ENCODE data around the gene DGCR8.
A peak's percentile ranks its signal among the peaks of the same experiment; 100 is the strongest.

The DGCR8 gene

GRCh38 chr22:20079745-20080444 is at the start of gene DGCR8:
Gene DGCR8, plus strand, starts transcription at chr22:20080241. Its CDS starts 5,723 bp downstream, at chr22:20085964.
- peak within 1 kb of the TSS; percentile 78 for H3K4me3 ChIP-seq (ENCODE audit: low read depth, low read length)
- DNase-seq (ENCODE audit: low read depth) = peak; percentile 78
- no peak for TF ChIP-seq CTCF (IDR thresholded peaks at IDR 0.05; ENCODE audit: control insufficient read depth, extremely low read depth, insufficient read depth)

GRCh38 chr22:20031732-20032406 is 48.2 kb upstream of the DGCR8 start:
- no peak for DNase-seq (ENCODE audit: low read depth)
- no peak overlapping the region for H3K4me3 ChIP-seq (ENCODE audit: low read depth, low read length)
- no peak for TF ChIP-seq CTCF (IDR thresholded peaks at IDR 0.05; ENCODE audit: control insufficient read depth, extremely low read depth, insufficient read depth)

GRCh38 chr22:20032407-20032991 is 47.5 kb upstream of the DGCR8 start:
- TF ChIP-seq CTCF (IDR thresholded peaks at IDR 0.05; ENCODE audit: control insufficient read depth, extremely low read depth, insufficient read depth) = no peak
- no peak for DNase-seq (ENCODE audit: low read depth)
- H3K4me3 ChIP-seq (ENCODE audit: low read depth, low read length) = no peak overlapping the region

- no peak for DNase-seq (ENCODE audit: low read depth)
- no peak overlapping the region for H3K4me3 ChIP-seq (ENCODE audit: low read depth, low read length)
- TF ChIP-seq CTCF (IDR thresholded peaks at IDR 0.05; ENCODE audit: control insufficient read depth, extremely low read depth, insufficient read depth) = no peak
These were observed 46.9 kb upstream of the DGCR8 start for GRCh38 chr22:20033045-20033706.

GRCh38 chr22:20034143-20034542 is 45.9 kb upstream of the DGCR8 start:
- no peak overlapping the region for H3K4me3 ChIP-seq (ENCODE audit: low read depth, low read length)
- no peak for TF ChIP-seq CTCF (IDR thresholded peaks at IDR 0.05; ENCODE audit: control insufficient read depth, extremely low read depth, insufficient read depth)
- DNase-seq (ENCODE audit: low read depth) = no peak

GRCh38 chr22:20035375-20036083 is 44.5 kb upstream of the DGCR8 start:
- no peak for TF ChIP-seq CTCF (IDR thresholded peaks at IDR 0.05; ENCODE audit: control insufficient read depth, extremely low read depth, insufficient read depth)
- no peak overlapping the region for H3K4me3 ChIP-seq (ENCODE audit: low read depth, low read length)
- no peak for DNase-seq (ENCODE audit: low read depth)

Measured in LNCaP clone FGC (cell line).